Right cardiac atrium (tissue), 5 donors: ENCODE results near the gene ZNF438. TPM values are rescaled to one million over a fixed set of nuclear protein-coding genes. Genes with fewer than 3 reads are reported as not detected.
"Not testable (repeated sequence)": the region's sequence is repeated elsewhere in the genome, so short reads cannot be mapped to it uniquely, and the experiment has no call there.

Experiments used
- ATAC-seq, 2 donors: fragments of 200-7000 bp; cut with Tn5 transposase; one replicate each; pipeline versions ENCODE4 v1.8.0 to v1.9.1; 2020; ENCODE audit warnings: moderate library complexity in 2 of 2, mild to moderate bottlenecking in 1 of 2
- DNase-seq, 3 donors: peaks; one replicate each; pipeline ENCODE4 v3.0.0-alpha.2; 2020
- H3K27ac ChIP-seq: one replicate; pipeline ENCODE4 v1.5.1; 2013; ENCODE audit warnings: mild to moderate bottlenecking, low read length, control low read depth, moderate library complexity
- H3K27me3 ChIP-seq: one replicate; pipeline ENCODE4 v1.6.1; 2013; ENCODE audit not compliant: control insufficient read depth, insufficient read depth
- H3K4me1 ChIP-seq: one replicate; pipeline ENCODE4 v1.6.1; 2013; ENCODE audit warnings: low read length; ENCODE audit not compliant: control insufficient read depth, insufficient read depth
- H3K4me3 ChIP-seq: one replicate; pipeline ENCODE4 v1.5.1; 2013; ENCODE audit warnings: low read length, control low read depth
- H3K9me3 ChIP-seq: one replicate; pipeline ENCODE4 v1.6.1; 2013; ENCODE audit warnings: low read length; ENCODE audit not compliant: control insufficient read depth
- WGBS: extraction: QIAGEN DNeasy Blood & Tissue Kit; methylation state at CpG from one replicate; pipeline ENCODE4 v1.1.7; 2013; 5-methylcytosine and 5-hydroxymethylcytosine counted together
- intact Hi-C, 4 donors: fragments of 100-400 bp; cut with DNase I; formaldehyde crosslinking; loops; one replicate each; pipeline versions ENCODE4 v1.11.0 to v1.14.0; 2022 to 2023
- polyA plus RNA-seq: library from polyadenylated mRNA; stranded (reverse); fragments of 200-250 nt; gene quantifications from one replicate; pipeline ENCODE4 v1.2.3, GENCODE V29; 2013
- total RNA-seq, 4 donors: library from RNA; stranded (reverse); fragmentation: NEBNext Ultra II Directional; extraction: Animal tissue kit (Norgen Biotek cat#: 25700); gene quantifications; one replicate each; pipeline ENCODE4 v1.2.1, GENCODE V29; 2021
- donor health status: healthy with polysubstance abuse.
- donor health status: DM: no; HTN: yes; CAD: no.
- donor health status: DM: no; HTN: no; CAD: no.
- donor health status: DM: no; HTN: yes; CAD: no; lungs with severe emphysema.
- donor health status: DM: yes; HTN: yes; CAD: no.

Gene ZNF438
- total and polyA plus RNA-seq, 5 donors, result 14.9 to 17.1 (median 15.6) TPM

DNA sequence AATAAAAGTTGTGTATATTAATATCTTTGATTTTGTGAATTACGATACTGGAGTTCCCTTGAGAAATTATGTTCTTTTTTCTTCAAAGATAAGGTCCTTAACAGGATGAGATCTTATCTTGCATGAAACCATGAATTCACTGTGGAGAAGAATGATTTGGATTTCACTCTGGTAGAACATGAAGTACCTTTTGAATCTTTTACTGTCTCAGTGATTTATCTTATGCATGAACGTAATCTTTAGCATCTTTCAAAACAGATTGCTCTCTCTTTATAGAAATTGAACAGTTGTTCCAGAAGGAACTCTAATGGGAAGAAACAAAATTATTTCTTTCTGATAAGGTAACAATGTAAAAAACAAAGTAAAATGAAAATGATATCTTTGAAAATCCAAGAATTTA, 11.0 kb upstream of the ZNF438 start:
- Histone ChIP-seq H3K27ac (no peak overlapping the region), H3K4me3 (no peak overlapping the region), H3K27me3 (no peaks in the 10 kb centered on the region), H3K9me3 (no peaks in the 10 kb centered on the region), H3K4me1 (no peaks in the 10 kb centered on the region)
- intact Hi-C loops, result no loop called here
- DNase-seq (no peak), ATAC-seq (no peak)
- WGBS, result 53% methylated on average over 2 of the region's 2 CpGs

DNA sequence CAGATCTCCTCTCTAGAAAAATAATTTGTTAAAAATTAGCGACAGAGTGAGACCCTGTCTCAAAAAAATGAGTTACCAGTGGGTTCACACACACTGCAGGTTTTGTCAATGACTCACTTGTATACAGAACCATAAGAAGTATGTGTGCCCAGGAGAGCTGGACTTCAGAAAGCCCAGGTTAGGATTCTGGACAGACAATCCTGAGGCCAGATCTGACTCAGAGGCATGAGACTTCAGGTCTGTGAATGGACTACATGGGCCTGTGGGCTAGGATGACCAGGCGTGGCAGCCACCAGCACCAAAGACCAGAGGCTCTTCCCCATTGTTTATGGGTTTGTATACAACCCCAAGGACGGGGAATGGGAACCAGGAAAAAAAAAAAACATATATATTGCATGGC, 9.3 kb upstream of the ZNF438 start:
- H3K27me3 ChIP-seq, result no peaks in the 10 kb centered on the region
- no peak for DNase-seq
- 75% methylated on average over 3 of the region's 3 CpGs for WGBS
- H3K4me1 ChIP-seq, result no peaks in the 10 kb centered on the region
- intact Hi-C loops, result no loop called here
- H3K27ac ChIP-seq, result no peak overlapping the region
- H3K4me3 ChIP-seq, result no peak overlapping the region
- H3K9me3 ChIP-seq, result no peaks in the 10 kb centered on the region
- ATAC-seq, result no peak

DNA sequence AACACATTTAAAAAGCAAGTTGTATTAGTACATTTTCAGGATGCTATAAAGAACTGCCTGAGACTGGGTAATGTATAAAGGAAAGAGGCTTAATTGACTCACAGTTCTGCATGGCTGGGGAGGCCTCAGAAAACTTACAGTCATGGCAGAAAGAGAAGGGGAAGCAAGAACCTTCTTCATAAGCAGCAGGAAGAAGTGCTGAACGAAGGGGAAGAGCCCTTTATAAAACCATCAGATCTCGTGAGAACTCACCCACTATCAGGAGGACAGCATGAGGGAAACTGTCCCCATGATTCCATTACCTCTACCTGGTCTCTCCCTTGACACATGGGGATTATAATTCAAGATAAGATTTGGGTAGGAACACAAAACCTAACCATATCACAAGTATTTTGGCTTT, 7.3 kb upstream of the ZNF438 start:
- intact Hi-C loops, result loop anchor here in 3 of 4 donors (10.0 kb wide), 2 partner anchors 96 to 254 kb away; no protein-coding TSS in a partner anchor
- ATAC-seq, DNase-seq, H3K27ac ChIP-seq, H3K4me3 ChIP-seq, H3K9me3 ChIP-seq, H3K4me1 ChIP-seq, H3K27me3 ChIP-seq: not testable (repeated sequence)
- WGBS, result 54% methylated on average over 2 of the region's 2 CpGs

DNA sequence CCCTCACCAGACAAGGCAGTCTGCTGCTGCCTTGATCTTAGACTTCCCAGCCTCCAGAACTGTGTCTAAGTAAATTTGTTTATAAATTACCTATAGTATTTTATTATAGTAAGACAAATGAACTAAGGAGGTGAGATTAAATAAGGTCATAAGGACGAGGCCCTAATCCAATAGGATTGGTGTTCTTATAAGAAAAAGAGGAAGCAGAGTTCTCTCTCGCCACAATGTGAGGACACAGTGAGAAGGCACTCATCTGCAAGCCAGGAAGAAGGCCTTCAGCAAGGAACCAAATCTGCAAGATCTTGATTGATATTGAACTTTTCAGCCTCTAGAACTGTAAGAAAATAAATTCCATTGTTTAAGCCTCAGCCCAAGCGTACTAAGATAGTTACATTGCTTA, 6.1 kb upstream of the ZNF438 start:
- H3K27ac ChIP-seq, result no peak overlapping the region
- no peak overlapping the region for H3K4me3 ChIP-seq
- no peaks in the 10 kb centered on the region for H3K4me1 ChIP-seq
- intact Hi-C loops, result loop anchor here in 3 of 4 donors (10.0 kb wide), 2 partner anchors 97 to 253 kb away; no protein-coding TSS in a partner anchor
- H3K9me3 ChIP-seq, result no peaks in the 10 kb centered on the region
- no peaks in the 10 kb centered on the region for H3K27me3 ChIP-seq
- WGBS, result 92% methylated on average over 3 of the region's 3 CpGs
- DNase-seq, result no peak
- no peak for ATAC-seq

DNA sequence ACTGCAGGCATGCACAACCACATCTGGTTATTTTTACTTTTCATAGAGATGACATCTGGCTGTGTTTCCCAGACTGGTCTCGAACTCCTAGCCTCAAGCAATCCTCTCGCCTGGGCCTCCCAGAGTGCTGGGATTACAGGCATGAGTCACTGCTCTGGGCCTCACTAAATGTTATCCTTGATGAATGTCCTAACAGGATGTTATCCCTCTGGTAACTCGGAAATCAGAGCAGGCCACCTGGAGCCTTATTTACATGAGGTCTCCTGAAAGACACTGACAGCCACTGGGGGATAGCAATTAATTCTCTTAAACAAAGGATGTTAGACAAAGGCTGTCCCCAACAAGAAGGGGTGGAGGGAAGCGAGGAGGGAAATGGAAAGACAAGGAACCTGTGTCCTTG, 4.5 kb upstream of the ZNF438 start:
- H3K27me3 ChIP-seq, result no peaks in the 10 kb centered on the region
- H3K4me3 ChIP-seq, result no peak overlapping the region
- no peaks in the 10 kb centered on the region for H3K9me3 ChIP-seq
- ATAC-seq, result no peak
- H3K4me1 ChIP-seq, result no peaks in the 10 kb centered on the region
- no peak for DNase-seq
- H3K27ac ChIP-seq, result no peak overlapping the region
- intact Hi-C loops, result loop anchor here in 3 of 4 donors (10.0 kb wide), 2 partner anchors 99 to 251 kb away; no protein-coding TSS in a partner anchor
- WGBS, result 79% methylated on average over 4 of the region's 4 CpGs

DNA sequence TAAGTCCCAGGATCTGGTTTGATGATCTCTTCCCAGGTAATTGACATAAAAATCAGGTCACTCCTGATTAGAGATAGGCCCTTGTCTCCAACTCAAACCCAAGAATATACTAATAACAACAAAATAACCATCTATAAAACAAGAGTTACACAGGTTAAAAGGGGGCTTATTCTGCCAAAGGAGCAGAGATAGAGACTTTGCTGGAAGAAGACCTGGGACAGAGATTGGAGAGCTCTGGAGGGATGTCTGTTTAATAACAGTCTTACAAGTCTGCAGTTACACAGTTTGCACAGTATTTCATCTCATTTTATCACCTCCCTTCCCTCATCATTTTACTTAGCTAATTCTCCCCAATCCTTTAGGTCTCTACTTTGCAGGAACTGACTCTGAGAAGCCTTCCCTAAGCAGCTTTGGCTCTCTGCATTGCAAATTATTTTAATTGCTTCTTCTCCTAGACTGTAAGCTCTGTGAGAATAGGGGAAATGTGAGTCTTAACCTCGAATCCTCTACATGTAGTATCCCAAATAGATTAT, 3.7 kb upstream of the ZNF438 start:
- Histone ChIP-seq H3K27me3 (no peaks in the 10 kb centered on the region), H3K9me3 (no peaks in the 10 kb centered on the region), H3K27ac (no peak overlapping the region), H3K4me3 (no peak overlapping the region), H3K4me1 (peaks cover 3% of the 10 kb centered on the region)
- WGBS, result 96% methylated on average over 1 of the region's 1 CpG
- ATAC-seq (no peak), DNase-seq (no peak)
- intact Hi-C loops, result loop anchor here in 3 of 4 donors (10.0 kb wide), 2 partner anchors 99 to 251 kb away; no protein-coding TSS in a partner anchor

DNA sequence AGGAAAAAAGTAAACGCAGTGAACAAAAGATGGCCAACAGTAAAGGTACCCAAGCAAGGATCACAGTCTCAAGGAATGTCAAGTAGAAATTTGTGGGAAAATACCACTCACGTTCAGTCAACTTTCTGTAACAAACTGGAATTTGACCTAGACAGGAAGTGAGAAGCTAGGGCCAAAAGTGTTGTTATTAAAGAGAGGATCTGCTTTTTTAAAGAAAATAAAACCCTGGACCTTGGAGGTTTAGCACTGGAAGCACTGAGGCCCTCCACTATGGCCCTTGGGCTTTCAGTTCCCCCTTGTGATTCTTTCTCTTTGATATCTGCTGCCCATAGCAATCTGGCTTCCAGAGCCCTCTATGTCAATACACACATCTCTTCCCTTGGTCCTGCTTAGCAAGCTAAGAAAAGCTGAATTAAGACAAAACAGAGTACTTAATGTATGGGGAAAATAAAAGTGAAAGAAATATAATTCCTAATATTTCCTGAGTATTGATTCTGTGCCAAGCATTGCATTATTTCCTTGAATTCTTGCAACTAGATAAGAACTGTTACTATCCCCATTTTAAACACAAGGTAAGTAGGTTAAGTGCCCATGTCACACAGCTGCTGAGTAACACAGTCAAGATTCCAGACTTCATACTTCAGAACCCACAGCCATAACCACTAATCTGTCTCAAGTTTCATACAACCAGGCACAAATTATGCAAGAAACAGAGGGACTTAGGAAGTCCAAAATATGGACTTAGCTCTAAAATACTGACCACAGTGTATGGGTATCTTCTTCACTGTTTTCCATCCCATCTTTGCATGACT, 2.6 kb upstream of the ZNF438 start:
- no peaks in the 10 kb centered on the region for H3K27me3 ChIP-seq
- WGBS, result 55% methylated on average over 2 of the region's 2 CpGs
- intact Hi-C loops, result loop anchor here in 3 of 4 donors (5.0 to 10.0 kb wide), 3 partner anchors 100 to 283 kb away; partner anchors contain the start of gene ZEB1 (in 1 of the 3)
- H3K27ac ChIP-seq, result peak overlapping the region; percentile 36
- no peaks in the 10 kb centered on the region for H3K9me3 ChIP-seq
- peaks cover 8% of the 10 kb centered on the region for H3K4me1 ChIP-seq
- H3K4me3 ChIP-seq, result no peak overlapping the region
- ATAC-seq (no peak), DNase-seq (no peak)

DNA sequence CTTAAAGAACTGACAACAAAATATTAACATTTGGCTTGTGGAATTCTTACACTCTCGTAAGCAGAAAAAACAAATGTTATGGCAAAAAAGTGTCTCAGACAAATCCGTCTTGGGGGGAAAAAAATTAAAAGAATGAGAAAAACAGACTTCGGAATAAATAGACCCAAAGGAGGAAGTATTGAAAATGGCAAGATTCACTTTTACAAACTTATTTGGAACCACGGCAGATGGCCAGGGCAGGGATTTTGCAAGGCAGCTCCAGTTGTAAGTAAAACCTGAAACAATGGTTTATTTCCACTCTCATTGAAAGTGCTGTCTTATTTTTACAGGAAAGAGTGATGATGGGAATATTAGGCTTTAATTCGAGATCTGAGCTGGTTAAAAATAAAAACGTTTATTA, 1.5 kb upstream of the ZNF438 start:
- peaks cover 8% of the 10 kb centered on the region for H3K4me1 ChIP-seq
- H3K4me3 ChIP-seq, result no peak overlapping the region
- ATAC-seq, result no peak
- H3K27me3 ChIP-seq, result no peaks in the 10 kb centered on the region
- 52% methylated on average over 6 of the region's 6 CpGs for WGBS
- H3K27ac ChIP-seq, result no peak overlapping the region
- intact Hi-C loops, result loop anchor here in 3 of 4 donors (5.0 to 10.0 kb wide), 3 partner anchors 102 to 284 kb away; partner anchors contain the start of gene ZEB1 (in 1 of the 3)
- DNase-seq, result peak in 1 of 3 donors; percentile 63
- H3K9me3 ChIP-seq, result no peaks in the 10 kb centered on the region

GRCh38 chr10:31032258-31033132, 830 bp upstream of the ZNF438 start:
- WGBS, result 27% methylated on average over 51 of the region's 51 CpGs
- intact Hi-C loops, result loop anchor here in 3 of 4 donors (5.0 to 10.0 kb wide), 3 partner anchors 102 to 285 kb away; partner anchors contain the start of gene ZEB1 (in 1 of the 3)
- peak; percentile 97 to 98 for ATAC-seq
- Histone ChIP-seq H3K27ac (peak overlapping the region; percentile 98), H3K27me3 (no peaks in the 10 kb centered on the region), H3K4me1 (peaks cover 8% of the 10 kb centered on the region), H3K4me3 (peak overlapping the region; percentile 51), H3K9me3 (no peaks in the 10 kb centered on the region)
- peak; percentile 96 to 99 (median 98) for DNase-seq

GRCh38 chr10:31031205-31031557, 484 bp downstream of the ZNF438 start:
- H3K27me3 ChIP-seq, result no peaks in the 10 kb centered on the region
- WGBS, result 5% methylated on average over 5 of the region's 5 CpGs
- no peak for DNase-seq
- no peak for ATAC-seq
- H3K4me1 ChIP-seq, result peaks cover 8% of the 10 kb centered on the region
- intact Hi-C loops, result loop anchor here in 3 of 4 donors (5.0 to 10.0 kb wide), 3 partner anchors 104 to 286 kb away; partner anchors contain the start of gene ZEB1 (in 1 of the 3)
- no peaks in the 10 kb centered on the region for H3K9me3 ChIP-seq
- H3K27ac ChIP-seq, result peak overlapping the region; percentile 90
- H3K4me3 ChIP-seq, result peak overlapping the region; percentile 47
